MM.1S (cell line): ENCODE results near the gene SRGAP3.

Experiments
- DNase-seq: peaks from one replicate; pipeline ENCODE4 v3.0.0-alpha.2; 2015
- H2AFZ ChIP-seq: fragments of 300-600 bp; sonication (generic); 2 replicates; pipeline ENCODE4 v1.6.0; 2016; ENCODE audit warnings: antibody characterized with exemption, low read length
- H3F3A ChIP-seq: fragments of 300-600 bp; sonication (generic); 2 replicates; pipeline ENCODE4 v1.6.1; 2016; ENCODE audit warnings: mild to moderate bottlenecking, antibody characterized with exemption, low read length, moderate library complexity, mixed read lengths; ENCODE audit not compliant: insufficient read depth
- H3K27ac ChIP-seq: fragments of 300-600 bp; sonication (generic); 2 replicates; pipeline ENCODE4 v1.5.1; 2016; ENCODE audit warnings: mild to moderate bottlenecking, low read length
- H3K27me3 ChIP-seq: fragments of 300-600 bp; sonication (generic); replicated peaks from 2 replicates; pipeline ENCODE4 v1.6.0; 2016; ENCODE audit warnings: low read length; ENCODE audit not compliant: insufficient read depth
- H3K36me3 ChIP-seq: fragments of 300-600 bp; sonication (generic); replicated peaks from 2 replicates; pipeline ENCODE4 v1.6.1; 2016; ENCODE audit warnings: mild to moderate bottlenecking, low read length, mixed read lengths; ENCODE audit not compliant: insufficient read depth
- H3K4me1 ChIP-seq: fragments of 300-600 bp; sonication (generic); 2 replicates; pipeline ENCODE4 v1.6.1; 2016; ENCODE audit warnings: low read length, mixed read lengths
- H3K4me2 ChIP-seq: fragments of 300-600 bp; sonication (generic); 2 replicates; pipeline ENCODE4 v1.6.0; 2016; ENCODE audit warnings: low read depth, low read length
- H3K4me3 ChIP-seq: fragments of 300-600 bp; sonication (generic); 2 replicates; pipeline ENCODE4 v1.5.1; 2016; ENCODE audit warnings: low read length, mixed read lengths
- H3K79me2 ChIP-seq: fragments of 300-600 bp; sonication (generic); 2 replicates; pipeline ENCODE4 v1.6.1; 2016; ENCODE audit warnings: mixed run types, low read length, mixed read lengths
- H3K9ac ChIP-seq: fragments of 300-600 bp; sonication (generic); 2 replicates; pipeline ENCODE4 v1.6.1; 2016; ENCODE audit warnings: low read length, mixed read lengths
- H3K9me2 ChIP-seq: fragments of 300-600 bp; sonication (generic); replicated peaks from 2 replicates; pipeline ENCODE4 v1.6.1; 2016; ENCODE audit warnings: mild to moderate bottlenecking, low read length, mixed read lengths; ENCODE audit not compliant: insufficient read depth
- H3K9me3 ChIP-seq: fragments of 300-600 bp; sonication (generic); replicated peaks from 2 replicates; pipeline ENCODE4 v1.6.1; 2016; ENCODE audit warnings: mild to moderate bottlenecking, low read length, mixed read lengths; ENCODE audit not compliant: insufficient read depth
- H4K20me1 ChIP-seq: fragments of 300-600 bp; sonication (generic); 2 replicates; pipeline ENCODE4 v1.6.1; 2016; ENCODE audit warnings: mild to moderate bottlenecking, low read length, moderate library complexity, mixed read lengths; ENCODE audit not compliant: insufficient read depth
- CTCF ChIP-seq: fragments of 300-600 bp; sonication (generic); IDR thresholded peaks from 2 replicates; pipeline ENCODE4 v1.5.1; 2016; ENCODE audit warnings: antibody characterized with exemption, low read length, mixed read lengths
- EZH2 ChIP-seq: fragments of 300-600 bp; sonication (generic); optimal IDR thresholded peaks from 2 replicates; pipeline ENCODE3; 2017; ENCODE audit warnings: low read depth, mild to moderate bottlenecking, antibody characterized with exemption, low read length, mixed read lengths
- EZH2phosphoT487 ChIP-seq: fragments of 300-600 bp; sonication (generic); IDR thresholded peaks from 2 replicates; pipeline ENCODE4 v1.6.1; 2018; ENCODE audit warnings: antibody characterized with exemption, low read length

Gene SRGAP3

DNA sequence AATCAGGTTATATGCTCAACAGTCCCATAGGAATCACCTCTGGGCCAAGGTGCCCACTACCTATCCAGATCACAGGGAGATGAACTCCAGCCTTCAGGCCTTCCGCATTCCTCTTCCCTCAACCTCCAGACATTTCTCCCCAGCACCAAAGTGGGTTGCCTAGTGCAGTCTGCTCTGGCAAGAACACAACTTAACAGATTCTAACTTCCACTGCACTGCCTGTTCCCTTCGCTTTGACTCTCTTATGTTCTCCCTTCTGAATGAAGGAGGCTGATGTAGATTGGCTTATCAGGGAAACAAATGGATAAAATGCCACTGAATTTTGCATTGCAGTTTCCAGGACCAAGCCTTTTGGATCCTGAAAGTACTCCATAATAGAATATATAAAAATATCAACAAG is 106.3 kb downstream of the SRGAP3 start:
- Histone ChIP-seq H3K36me3 (no peaks in the 10 kb centered on the region), H3K27me3 (no peaks in the 10 kb centered on the region), H3K4me2 (no peak overlapping the region), H3F3A (peaks cover 17% of the 10 kb centered on the region; the same call in 1 of the 2 replicates), H3K9me2 (no peaks in the 10 kb centered on the region), H3K9ac (no peak overlapping the region), H2AFZ (no peak overlapping the region), H4K20me1 (no peaks in the 10 kb centered on the region), H3K27ac (no peak overlapping the region), H3K9me3 (no peaks in the 10 kb centered on the region), H3K4me3 (no peak overlapping the region), H3K4me1 (peaks cover 25% of the 10 kb centered on the region), H3K79me2 (no peaks in the 10 kb centered on the region)
- TF ChIP-seq EZH2phosphoT487 (no peak), CTCF (no peak), EZH2 (no peak)
- no peak for DNase-seq

DNA sequence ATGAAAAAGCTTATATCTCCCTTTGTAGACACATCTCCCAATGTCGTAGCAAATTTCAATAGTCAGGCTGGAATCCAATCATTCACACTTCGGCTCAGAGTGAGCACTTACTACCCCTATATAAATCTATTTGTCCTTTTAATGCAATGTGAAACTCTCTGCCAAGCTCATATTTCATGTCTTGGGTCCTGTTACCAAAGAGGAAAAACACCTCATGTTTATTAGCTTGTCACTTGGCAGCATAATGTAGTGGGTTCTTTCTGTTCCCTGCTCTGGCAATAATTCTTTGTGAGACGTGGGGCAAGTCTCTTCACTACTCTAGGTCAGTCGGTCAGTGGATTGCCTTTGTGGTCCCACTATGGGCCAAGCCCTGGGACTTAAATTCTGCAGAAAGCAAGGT is 107.1 kb downstream of the SRGAP3 start:
- peaks cover 13% of the 10 kb centered on the region; the same call in 1 of the 2 replicates for H3F3A ChIP-seq
- no peaks in the 10 kb centered on the region for H3K79me2 ChIP-seq
- no peaks in the 10 kb centered on the region for H3K9me3 ChIP-seq
- no peak overlapping the region for H3K27ac ChIP-seq
- H3K4me1 ChIP-seq: peaks cover 17% of the 10 kb centered on the region
- H3K4me3 ChIP-seq: no peak overlapping the region
- H3K9me2 ChIP-seq: no peaks in the 10 kb centered on the region
- no peaks in the 10 kb centered on the region for H4K20me1 ChIP-seq
- no peaks in the 10 kb centered on the region for H3K36me3 ChIP-seq
- no peak overlapping the region for H2AFZ ChIP-seq
- no peak for TF ChIP-seq EZH2phosphoT487
- TF ChIP-seq CTCF: no peak
- no peak for TF ChIP-seq EZH2
- no peak for DNase-seq
- no peak overlapping the region for H3K4me2 ChIP-seq
- no peaks in the 10 kb centered on the region for H3K27me3 ChIP-seq
- no peak overlapping the region for H3K9ac ChIP-seq

DNA sequence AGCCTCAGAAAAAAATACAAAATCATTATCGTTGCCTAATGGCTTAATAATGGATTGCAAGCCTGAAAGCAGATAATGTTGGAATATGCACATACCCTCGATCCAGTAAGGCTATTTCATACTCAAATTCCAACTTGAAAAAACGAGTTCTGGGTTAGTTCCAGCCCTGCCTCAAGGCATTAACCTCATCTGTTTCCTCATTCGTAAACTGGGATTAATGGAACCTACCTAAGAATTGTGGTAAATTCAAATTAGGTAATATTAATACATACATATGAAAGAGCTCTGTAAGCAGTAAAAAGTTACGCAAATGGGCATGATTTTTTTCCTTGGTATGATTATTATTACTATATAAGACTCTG is 107.5 kb downstream of the SRGAP3 start:
- no peak for DNase-seq
- peaks cover 10% of the 10 kb centered on the region; the same call in 1 of the 2 replicates for H3F3A ChIP-seq
- peaks cover 15% of the 10 kb centered on the region for H3K4me1 ChIP-seq
- no peaks in the 10 kb centered on the region for H4K20me1 ChIP-seq
- H3K9me3 ChIP-seq: no peaks in the 10 kb centered on the region
- no peaks in the 10 kb centered on the region for H3K79me2 ChIP-seq
- TF ChIP-seq CTCF: no peak
- no peak for TF ChIP-seq EZH2
- TF ChIP-seq EZH2phosphoT487: no peak
- no peak overlapping the region for H3K27ac ChIP-seq
- no peaks in the 10 kb centered on the region for H3K36me3 ChIP-seq
- no peaks in the 10 kb centered on the region for H3K27me3 ChIP-seq
- no peak overlapping the region for H3K4me3 ChIP-seq
- no peak overlapping the region for H2AFZ ChIP-seq
- no peak overlapping the region for H3K4me2 ChIP-seq
- H3K9ac ChIP-seq: no peak overlapping the region
- H3K9me2 ChIP-seq: no peaks in the 10 kb centered on the region
